Measurements from ENCODE around the gene DLK2. TPM values are rescaled to one million over a fixed set of nuclear protein-coding genes. Genes with fewer than 3 reads are reported as not detected.

Gene DLK2
- total and polyA plus RNA-seq, 2 of the 13 experiments (the other 11 are each of a cell fraction or from before 2014, with no cell fraction given), result 1.2 to 3.8 TPM

GRCh38 chr6:43488667-43489276 lies 33.4 kb upstream of the DLK2 start (continued):
- TF ChIP-seq, protein P1, sequence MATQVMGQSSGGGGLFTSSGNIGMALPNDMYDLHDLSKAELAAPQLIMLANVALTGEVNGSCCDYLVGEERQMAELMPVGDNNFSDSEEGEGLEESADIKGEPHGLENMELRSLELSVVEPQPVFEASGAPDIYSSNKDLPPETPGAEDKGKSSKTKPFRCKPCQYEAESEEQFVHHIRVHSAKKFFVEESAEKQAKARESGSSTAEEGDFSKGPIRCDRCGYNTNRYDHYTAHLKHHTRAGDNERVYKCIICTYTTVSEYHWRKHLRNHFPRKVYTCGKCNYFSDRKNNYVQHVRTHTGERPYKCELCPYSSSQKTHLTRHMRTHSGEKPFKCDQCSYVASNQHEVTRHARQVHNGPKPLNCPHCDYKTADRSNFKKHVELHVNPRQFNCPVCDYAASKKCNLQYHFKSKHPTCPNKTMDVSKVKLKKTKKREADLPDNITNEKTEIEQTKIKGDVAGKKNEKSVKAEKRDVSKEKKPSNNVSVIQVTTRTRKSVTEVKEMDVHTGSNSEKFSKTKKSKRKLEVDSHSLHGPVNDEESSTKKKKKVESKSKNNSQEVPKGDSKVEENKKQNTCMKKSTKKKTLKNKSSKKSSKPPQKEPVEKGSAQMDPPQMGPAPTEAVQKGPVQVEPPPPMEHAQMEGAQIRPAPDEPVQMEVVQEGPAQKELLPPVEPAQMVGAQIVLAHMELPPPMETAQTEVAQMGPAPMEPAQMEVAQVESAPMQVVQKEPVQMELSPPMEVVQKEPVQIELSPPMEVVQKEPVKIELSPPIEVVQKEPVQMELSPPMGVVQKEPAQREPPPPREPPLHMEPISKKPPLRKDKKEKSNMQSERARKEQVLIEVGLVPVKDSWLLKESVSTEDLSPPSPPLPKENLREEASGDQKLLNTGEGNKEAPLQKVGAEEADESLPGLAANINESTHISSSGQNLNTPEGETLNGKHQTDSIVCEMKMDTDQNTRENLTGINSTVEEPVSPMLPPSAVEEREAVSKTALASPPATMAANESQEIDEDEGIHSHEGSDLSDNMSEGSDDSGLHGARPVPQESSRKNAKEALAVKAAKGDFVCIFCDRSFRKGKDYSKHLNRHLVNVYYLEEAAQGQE (IDR thresholded peaks at IDR 0.05; ENCODE audit: borderline replicate concordance in 1 of 2, low read depth in 1 of 2, low read length in 2 of 2), result no peak
- TF ChIP-seq ZNF253 (CRISPR knock-in tag; IDR thresholded peaks at IDR 0.05; ENCODE audit: borderline replicate concordance) (no peak), GATAD1 (CRISPR knock-in tag; IDR thresholded peaks at IDR 0.05) (peak; percentile 14; the same call in 1 of the 2 replicates), FOXM1 (CRISPR knock-in tag; IDR thresholded peaks at IDR 0.05) (no peak), SRSF9 (IDR thresholded peaks at IDR 0.05; ENCODE audit: borderline replicate concordance, insufficient read depth, low read depth, low read length, poor library complexity, severe bottlenecking) (no peak), ATF1 (CRISPR knock-in tag; IDR thresholded peaks at IDR 0.05) (no peak), ZNF724P (CRISPR knock-in tag; IDR thresholded peaks at IDR 0.05; ENCODE audit: borderline replicate concordance) (0 out of 2 replicates have a peak, but pooled peaks have one; percentile 39), STAT5B (CRISPR knock-in tag; IDR thresholded peaks at IDR 0.05) (no peak), ZNF605 (CRISPR knock-in tag; IDR thresholded peaks at IDR 0.05) (0 out of 2 replicates have a peak, but pooled peaks have one; percentile 26), NFAT5 (CRISPR knock-in tag; IDR thresholded peaks at IDR 0.05) (no peak), PHF20 (CRISPR knock-in tag; IDR thresholded peaks at IDR 0.05) (no peak; the same call in 1 of the 2 replicates), ZNF713 (CRISPR knock-in tag; IDR thresholded peaks at IDR 0.05) (no peak), ZNF280B (CRISPR knock-in tag; IDR thresholded peaks at IDR 0.05; ENCODE audit: borderline replicate concordance) (no peak), PLRG1 (conservative IDR thresholded peaks at IDR 0.05) (no peak), JUND (CRISPR knock-in tag; IDR thresholded peaks at IDR 0.05) (no peak)
- TF ChIP-seq, protein P2, sequence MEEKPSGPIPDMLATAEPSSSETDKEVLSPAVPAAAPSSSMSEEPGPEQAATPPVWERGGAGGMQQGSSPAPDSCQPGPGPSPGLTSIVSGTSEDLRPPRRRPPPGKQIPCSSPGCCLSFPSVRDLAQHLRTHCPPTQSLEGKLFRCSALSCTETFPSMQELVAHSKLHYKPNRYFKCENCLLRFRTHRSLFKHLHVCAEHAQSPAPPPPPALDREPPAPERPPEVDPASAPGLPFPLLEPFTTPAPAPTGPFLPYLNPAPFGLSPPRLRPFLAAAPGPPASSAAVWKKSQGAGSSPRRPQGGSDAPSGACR (CRISPR knock-in tag; IDR thresholded peaks at IDR 0.05), result no peak
- TF ChIP-seq, protein P3, sequence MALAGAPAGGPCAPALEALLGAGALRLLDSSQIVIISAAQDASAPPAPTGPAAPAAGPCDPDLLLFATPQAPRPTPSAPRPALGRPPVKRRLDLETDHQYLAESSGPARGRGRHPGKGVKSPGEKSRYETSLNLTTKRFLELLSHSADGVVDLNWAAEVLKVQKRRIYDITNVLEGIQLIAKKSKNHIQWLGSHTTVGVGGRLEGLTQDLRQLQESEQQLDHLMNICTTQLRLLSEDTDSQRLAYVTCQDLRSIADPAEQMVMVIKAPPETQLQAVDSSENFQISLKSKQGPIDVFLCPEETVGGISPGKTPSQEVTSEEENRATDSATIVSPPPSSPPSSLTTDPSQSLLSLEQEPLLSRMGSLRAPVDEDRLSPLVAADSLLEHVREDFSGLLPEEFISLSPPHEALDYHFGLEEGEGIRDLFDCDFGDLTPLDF (CRISPR knock-in tag; IDR thresholded peaks at IDR 0.05), result no peak
